Stimulated activated CD8-positive, alpha-beta memory T cell treated with anti-CD3 and anti-CD28 coated beads, Interleukin-7, amount 100 ng/mL, for 24 hours (primary cell): ENCODE results near the gene NPTXR.
"Not testable (repeated sequence)": the region's sequence is repeated elsewhere in the genome, so short reads cannot be mapped to it uniquely, and the experiment has no call there.

ENCODE experiments used
- DNase-seq: peaks from one replicate; pipeline ENCODE4 v3.0.0-alpha.2; 2020; ENCODE audit warnings: low read depth

The NPTXR gene

GRCh38 chr22:38868286-38868721, 24.5 kb upstream of the NPTXR start:
- no peak for DNase-seq

DNA sequence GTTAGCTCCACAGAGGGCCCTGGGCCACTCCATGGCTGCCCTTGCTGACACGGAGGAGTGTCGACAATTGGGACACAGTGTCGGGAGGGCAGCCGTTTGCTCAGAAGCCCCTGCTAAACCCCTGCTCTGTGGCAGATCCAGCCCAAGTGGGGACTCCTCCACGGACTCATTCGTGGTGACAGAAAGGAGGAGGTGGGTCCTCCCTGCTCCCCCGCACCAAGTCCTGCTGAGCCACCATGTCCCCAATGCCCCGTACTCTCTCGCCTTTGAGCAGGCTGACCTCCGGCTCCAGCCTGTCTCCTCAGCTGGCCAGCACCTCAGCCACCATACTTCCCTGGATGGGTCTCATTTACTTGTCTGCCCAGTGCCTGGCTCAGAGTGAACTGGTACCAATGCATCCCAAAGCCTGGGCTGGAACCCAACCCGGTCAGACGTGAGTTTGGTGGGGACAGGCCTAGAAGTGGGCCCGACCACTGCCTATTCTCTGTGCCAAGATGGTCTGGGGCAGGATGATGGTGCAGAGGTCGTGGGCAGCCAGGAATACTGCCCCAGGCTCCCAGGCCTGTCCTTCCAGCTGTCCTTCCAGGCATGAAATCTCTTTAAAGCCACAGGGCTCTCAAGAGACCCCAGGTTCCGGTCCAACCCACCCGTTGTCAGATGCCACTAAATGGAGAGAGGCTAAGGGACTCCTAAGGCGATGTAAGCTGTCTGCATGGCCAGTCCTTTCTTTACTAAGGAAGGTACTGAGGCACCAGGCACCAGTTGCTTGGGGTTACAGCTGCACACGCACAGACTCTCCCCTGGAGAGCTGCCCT, 23.9 kb upstream of the NPTXR start:
- DNase-seq = no peak

DNA sequence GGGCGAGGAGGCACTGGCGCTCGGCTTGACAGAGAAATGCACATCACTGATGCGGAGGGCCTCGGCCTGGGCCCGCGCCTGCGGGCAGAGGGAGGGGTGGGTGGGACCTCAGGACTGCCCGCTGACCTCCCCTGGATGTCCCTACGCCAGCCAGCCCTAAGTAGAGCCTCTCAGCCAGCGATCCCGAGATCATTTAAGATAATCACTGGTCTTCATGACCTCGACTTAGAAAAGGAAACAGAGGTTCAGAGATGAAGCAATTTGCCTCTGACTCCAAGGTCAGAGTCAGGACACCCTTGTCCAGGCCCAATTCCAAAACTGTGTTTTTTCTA, 23.3 kb upstream of the NPTXR start:
- no peak for DNase-seq

DNA sequence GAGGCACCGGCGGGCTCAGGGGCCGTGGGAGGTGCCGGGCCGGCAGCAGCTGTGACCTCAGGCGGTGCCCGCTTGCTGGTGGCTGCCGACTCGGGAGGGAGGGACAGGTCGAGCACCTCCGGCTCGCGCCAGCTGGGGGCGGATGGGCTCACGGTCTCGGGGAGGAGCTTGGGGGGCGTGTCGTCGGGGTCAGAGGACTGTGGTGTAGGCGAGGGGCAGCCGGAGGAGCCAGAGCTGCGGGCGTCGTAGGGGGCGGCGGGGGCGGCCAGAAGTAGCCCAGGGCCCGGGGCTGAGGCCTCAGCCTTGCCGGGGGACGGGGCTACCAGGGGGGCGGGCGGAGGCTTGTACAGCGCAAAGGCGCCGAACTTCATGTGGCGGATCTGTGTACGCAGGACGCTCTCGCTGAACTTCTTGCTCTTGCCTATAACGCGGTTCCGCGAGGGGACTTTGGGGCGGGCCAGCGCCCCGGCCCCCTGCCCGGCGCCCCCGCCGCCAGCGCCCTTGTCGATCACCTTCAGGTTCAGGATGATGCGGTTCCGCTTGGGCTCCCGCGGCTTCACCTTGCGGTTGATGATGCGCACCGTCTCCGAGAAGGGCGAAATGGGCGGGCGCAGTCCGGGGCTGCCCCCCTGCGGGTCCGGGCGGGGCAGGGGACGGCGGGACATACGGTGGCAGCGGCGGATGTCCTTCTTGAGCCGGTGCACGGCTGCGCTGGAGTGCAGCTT, 22.7 kb upstream of the NPTXR start:
- no peak for DNase-seq

GRCh38 chr22:38866024-38866398, 22.2 kb upstream of the NPTXR start:
- DNase-seq = no peak

DNA sequence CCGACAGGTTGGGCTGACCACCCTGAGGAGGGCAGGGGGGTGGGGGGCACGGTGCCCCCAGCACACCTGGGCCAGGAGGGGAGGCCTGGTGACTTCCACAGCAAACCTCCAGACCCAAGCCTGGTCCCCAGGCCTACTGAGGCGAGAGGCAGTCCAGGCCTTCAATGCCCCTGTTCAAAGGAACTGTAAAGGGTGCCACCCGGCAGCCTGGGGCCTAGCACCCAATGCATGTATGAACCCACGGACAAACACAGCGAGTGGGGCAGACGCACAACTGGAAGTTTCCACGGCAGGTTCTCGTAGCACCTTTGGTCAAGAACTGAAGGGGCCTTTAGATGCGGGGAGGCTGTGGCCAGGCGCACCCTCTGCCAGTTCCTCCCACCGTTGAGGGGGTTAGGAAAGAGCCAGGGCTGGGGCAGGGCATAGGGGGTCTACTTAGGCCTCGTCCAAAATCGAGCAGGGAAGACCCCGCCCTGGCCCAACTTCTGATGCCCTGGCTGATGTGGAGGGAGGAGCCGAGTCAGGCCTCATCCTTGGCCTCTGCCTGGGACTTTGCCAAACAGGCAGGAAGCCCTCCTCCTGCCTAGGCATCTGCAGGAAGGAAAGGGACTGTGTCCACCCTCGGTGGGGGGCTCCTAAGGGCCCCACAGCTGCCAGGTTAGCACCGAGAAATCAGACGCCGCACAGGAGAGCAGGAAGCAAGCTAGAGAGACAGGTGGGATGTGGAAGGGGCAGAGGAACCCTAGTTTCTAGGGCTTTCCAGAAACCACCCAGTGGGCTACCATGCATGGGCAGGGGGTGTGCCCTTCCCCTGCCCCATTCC, 21.6 kb upstream of the NPTXR start:
- no peak for DNase-seq

DNA sequence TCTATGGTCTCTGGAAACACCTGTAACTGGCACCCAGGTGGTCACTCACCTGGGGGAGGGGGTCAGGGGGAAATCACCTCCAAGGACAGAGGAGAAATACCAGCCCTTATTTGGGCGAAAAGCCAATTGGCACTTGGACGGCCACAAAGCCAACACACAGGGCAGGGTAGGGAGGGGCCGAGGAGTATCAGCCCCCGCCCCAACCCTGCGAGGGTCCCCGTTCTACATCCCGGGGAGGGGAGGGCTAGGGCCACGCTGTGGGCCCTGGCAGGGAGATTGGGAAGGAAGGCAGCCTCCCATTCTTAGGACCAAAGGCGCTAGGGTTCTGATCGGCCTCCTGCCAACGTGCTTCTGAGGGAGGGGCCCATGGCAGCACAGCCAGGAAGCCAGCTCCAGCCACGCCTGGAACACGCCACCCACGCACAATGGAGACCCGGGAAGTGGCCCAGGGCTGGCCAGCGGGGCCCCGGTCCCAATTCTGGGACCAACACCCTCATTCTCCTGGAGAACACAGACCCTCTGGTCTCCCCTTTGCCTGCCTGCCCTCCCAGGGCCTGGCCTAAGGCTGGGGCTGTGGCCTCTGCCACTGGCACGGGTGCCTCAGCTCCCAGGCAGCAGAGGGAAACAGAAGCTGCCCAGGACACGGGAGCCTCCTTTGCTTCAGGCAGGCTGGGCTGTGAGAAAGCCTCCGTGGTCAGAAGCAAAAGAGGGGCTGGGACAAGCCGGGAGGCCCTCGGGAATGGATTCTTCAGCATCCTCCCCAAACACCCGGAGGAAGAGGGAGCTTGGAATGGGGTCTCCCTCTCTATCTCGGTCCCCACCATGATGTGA, 20.7 kb upstream of the NPTXR start:
- DNase-seq = no peak

GRCh38 chr22:38863531-38864131, 19.8 kb upstream of the NPTXR start:
- DNase-seq = no peak

- DNase-seq = no peak
These were observed 18.8 kb upstream of the NPTXR start for GRCh38 chr22:38862375-38863329.

GRCh38 chr22:38861927-38862326, 18.1 kb upstream of the NPTXR start:
- DNase-seq = no peak

DNA sequence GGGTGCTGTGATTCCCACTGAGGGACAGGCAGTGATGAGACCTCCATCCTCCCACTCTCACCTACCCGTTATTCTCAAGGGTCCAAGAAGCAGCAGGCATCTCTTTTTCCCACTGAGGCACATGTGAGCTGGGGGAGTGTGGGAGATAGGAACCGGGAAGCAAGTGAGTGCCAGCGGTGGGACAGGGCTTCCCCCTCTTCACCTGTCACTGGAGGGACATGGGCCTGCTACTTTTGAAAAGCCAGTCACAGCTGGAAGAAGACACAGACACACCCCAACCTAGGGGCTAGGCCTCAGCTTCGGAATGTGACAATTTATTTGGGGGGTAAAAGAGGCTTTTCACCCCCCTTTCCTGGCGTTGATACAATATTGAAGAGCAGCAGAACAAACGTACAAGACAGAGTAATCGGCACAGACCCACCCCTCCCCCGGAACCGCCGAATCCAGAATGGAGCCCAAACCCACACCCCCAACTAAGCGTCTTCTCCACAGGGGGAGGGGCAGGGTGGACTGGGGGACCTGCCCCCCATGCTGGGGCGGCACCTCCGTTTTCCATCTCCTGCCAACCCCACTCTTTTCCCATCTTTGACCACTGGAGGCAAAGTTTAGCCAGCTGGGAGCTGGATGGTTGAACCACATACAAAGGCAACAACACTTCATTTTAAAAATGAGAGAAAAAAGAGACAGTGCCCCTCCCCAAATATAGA, 17.5 kb upstream of the NPTXR start:
- DNase-seq = no peak

DNA sequence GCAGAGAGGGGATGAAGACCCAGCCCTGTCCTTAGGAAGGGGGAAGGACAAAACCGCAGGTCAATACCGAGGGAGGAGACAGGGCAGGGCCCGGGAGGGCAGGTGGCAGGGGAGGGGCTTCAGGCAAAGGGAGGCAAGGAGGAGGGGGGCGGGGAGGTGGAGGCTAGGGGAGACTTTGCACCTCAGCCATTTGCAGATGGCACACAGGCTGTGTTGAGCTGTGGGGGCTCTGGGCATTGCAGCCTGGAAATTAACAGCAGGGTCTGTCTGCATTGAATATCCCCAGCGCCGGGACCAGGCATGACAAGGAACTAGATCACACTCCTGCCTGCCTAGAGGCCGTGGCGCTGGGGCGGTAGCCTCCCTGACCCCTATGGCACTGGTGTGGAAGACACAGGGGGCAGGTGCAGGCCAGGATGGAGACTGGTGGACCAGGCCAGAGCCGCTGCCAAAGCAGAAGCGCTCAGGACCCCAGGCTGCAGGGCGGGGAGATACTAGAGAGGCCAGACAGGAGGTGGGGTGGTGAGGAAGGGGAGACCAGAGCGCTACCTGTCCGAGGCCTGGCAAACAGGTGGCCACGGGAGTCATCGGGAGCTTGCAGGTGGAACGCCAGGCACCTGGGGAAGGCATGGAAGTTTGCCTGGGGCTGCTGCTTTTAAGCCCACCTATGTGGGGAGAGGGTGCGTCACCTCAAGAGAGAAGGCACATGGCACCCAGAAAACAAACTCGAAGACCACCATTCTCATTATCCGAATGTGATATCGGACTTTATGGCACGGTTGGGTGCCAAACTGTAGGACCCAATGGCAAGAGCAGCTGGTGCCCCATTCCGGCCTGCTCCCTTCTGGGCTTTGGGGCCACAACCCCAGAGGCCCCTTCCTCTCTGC, 16.7 kb upstream of the NPTXR start:
- no peak for DNase-seq

DNA sequence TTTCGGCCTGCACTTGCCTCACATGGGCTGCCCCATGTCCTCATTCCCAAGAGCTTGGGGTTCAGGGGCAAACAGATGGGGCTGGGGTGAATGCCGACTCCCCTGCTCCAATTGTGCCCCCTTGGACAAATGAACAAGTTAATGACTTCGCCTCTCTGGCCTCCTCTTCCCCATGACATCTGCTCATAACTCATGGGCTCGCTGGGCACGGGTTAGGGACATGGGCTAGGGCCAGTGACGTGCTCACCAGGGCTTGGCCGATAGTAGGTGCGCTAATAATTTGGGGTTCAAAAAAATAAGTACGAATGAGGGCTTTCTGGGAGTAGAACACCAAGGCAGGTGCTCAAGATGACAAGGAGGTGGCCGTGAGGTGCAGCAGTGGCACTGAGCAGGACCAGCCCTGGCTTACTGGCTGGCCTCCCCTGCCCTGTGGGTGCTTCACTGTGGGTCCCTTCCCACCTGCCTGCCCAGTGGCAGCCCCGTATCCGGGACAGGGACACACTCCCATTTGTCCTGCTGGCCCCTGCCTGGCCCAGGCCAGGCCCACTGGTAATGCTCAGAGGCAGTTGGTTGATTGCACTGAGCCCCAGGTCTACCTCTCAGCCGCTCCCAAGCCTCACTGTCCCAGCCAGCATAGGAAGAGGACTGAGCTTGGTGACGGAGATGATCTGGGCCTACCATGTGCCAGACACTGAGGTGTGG, 15.9 kb upstream of the NPTXR start:
- DNase-seq = no peak

GRCh38 chr22:38858492-38858891, 14.7 kb upstream of the NPTXR start:
- no peak for DNase-seq

GRCh38 chr22:38854476-38854875, 10.6 kb upstream of the NPTXR start:
- DNase-seq = not testable (repeated sequence)

DNA sequence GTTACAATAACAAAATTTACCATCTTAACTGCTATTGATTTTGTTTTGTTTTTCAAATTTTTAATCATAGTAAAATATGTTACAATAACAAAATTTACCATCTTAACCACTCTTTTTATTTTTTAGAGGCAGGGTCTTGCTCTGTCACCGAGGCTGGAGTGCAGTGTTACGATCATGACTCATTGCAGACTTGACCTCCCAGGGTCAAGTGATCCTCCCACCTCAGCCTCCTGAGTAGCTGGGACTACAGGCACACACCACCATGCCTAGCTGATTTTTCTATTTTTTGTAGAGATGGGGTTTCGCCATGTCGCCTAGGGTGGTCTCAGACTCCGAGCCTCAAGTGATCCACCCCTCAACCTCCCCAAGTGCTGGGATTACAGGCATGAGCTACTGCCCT, 10.1 kb upstream of the NPTXR start:
- DNase-seq = not testable (repeated sequence)

- no peak for DNase-seq
These were observed 9.4 kb upstream of the NPTXR start for GRCh38 chr22:38853196-38853651.

DNA sequence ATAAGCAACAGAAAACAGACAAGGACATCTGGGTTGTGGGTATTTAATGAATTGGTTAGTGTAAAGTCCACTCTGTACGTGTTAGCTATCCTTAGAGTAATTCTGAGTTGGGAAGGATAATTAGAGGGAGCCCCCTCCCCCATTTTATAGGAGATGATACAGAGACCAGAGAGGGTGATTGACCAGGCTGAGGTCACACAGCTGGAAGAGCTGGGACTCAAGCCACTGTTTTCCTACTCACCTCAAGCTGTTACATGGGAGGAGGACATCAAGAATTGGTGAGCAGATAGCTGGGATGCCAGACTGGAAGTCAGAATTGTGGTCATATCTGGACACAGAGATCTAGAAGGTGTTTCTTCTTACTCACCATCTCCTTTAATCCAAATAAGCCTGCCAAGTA, 8.7 kb upstream of the NPTXR start:
- no peak for DNase-seq
